GM12864 (cell line): ENCODE results near the gene ABCC2.
"Not testable (repeated sequence)": the region's sequence is repeated elsewhere in the genome, so short reads cannot be mapped to it uniquely, and the experiment has no call there.

ENCODE experiments used
- DNase-seq: peaks from one replicate; pipeline ENCODE4 v3.0.0-alpha.2; 2011; ENCODE audit warnings: low read depth
- H3K4me3 ChIP-seq: 2 replicates; pipeline ENCODE4 v1.5.1; 2011; ENCODE audit warnings: mild to moderate bottlenecking, low read depth, low read length, control low read depth
- TF ChIP-seq, protein P1 (sequence below): IDR thresholded peaks from 2 replicates; pipeline ENCODE4 v1.5.1; 2011; ENCODE audit warnings: low read depth, mild to moderate bottlenecking, moderate library complexity, low read length, control low read depth, inconsistent platforms; ENCODE audit errors: missing control alignments

The ABCC2 gene

DNA sequence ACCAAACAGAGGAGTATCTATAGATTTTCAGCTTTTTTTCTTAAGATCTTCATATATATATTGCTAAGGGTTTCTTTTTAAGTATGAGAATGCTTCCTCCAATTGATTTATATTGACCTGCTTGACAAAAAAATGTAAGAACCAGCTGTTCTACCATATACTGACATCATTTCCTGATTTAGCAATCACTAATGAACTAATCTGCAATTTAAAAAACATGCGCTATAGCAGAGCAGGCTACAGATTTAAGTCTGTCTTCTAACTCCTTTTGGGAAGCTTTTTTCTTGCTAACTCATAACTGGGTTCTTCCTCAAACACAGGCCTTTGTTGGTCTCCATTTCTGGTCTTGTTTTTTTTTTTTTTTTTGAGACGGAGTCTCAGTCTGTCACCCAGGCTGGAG is 33.2 kb downstream of the ABCC2 start:
- H3K4me3 ChIP-seq, result no peak overlapping the region
- TF ChIP-seq, protein P1, sequence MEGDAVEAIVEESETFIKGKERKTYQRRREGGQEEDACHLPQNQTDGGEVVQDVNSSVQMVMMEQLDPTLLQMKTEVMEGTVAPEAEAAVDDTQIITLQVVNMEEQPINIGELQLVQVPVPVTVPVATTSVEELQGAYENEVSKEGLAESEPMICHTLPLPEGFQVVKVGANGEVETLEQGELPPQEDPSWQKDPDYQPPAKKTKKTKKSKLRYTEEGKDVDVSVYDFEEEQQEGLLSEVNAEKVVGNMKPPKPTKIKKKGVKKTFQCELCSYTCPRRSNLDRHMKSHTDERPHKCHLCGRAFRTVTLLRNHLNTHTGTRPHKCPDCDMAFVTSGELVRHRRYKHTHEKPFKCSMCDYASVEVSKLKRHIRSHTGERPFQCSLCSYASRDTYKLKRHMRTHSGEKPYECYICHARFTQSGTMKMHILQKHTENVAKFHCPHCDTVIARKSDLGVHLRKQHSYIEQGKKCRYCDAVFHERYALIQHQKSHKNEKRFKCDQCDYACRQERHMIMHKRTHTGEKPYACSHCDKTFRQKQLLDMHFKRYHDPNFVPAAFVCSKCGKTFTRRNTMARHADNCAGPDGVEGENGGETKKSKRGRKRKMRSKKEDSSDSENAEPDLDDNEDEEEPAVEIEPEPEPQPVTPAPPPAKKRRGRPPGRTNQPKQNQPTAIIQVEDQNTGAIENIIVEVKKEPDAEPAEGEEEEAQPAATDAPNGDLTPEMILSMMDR, result no peak
- no peak for DNase-seq

DNA sequence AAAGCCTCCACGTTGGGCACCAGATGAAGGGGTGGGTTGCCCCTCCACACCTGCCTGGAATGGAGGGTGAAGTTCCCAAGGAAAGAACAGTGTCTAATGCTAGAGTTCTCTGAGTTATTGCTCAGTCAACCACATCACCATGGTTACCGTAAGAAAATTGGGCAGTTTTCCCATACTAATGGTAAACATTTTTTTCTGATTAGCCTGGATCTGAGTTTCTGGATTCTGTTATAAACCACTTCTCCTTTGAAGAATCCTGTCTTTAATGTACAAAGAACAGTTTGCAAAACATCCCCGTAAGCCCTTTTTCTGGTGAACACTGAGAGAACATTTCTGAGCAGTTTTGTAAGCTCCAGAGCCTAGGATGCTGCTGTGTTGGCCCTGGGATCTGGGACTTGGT is 45.5 kb downstream of the ABCC2 start:
- TF ChIP-seq, protein P1, result no peak
- no peak overlapping the region for H3K4me3 ChIP-seq
- DNase-seq, result no peak

DNA sequence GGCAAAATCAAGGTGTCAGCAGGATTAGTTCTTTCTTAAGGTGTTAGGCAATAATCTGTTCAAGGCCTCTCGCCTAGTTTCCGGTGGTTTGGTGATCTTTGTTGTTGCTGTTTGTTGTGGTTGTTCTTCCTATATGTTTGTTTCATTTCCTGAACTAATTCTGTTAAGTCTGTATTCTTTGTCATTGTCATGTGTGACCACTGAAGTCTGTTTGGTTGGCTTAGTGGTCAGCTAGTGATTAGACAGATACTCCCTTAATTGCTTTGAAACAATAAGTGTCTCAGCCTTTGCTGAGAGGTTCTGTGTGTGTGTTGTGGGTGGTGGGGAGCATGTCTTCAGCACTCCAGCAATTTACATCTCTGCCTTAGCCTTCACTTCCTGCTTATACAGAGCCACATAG is 46.0 kb downstream of the ABCC2 start:
- TF ChIP-seq, protein P1, result no peak

DNA sequence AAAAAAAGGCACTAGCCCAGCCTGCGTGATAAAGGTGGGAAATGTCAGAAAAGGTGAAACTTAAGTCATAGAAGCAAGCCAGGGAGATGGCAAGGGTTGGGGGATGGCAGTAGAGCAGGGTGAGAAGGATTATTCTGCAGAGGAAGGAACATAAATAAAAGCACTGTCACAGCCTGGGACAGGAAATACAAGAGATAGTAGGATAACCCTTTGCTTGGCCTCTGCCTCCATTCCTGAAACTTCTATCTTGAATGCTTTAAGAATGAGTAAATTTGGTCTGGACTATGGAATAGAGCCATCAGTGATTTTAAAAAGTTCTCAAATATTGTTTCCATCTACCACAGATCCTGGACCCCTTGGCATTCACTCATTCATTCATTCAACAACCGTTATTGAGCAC is 50.0 kb downstream of the ABCC2 start:
- DNase-seq, result no peak
- TF ChIP-seq, protein P1, result no peak
- H3K4me3 ChIP-seq, result no peak overlapping the region

More for the DNA sequence above, 46.0 kb downstream of the ABCC2 start:
- no peak overlapping the region for H3K4me3 ChIP-seq
- no peak for DNase-seq

DNA sequence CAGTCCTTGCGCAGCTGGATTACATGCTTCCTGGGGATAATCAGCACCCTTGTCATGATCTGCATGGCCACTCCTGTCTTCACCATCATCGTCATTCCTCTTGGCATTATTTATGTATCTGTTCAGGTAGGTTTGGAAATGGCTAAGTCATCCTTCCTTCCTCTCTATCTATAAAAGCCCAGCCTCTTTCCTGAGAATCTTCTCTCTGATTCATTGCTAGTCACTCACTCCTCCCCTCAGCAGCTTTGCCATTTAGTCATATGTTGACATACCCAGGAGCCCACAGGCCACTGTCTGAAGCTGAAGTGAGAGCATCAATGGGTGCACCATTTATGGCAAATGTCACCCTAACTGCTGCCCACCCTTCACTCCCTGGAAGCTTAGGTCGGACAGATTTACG is 52.0 kb downstream of the ABCC2 start:
- TF ChIP-seq, protein P1, result no peak
- DNase-seq, result no peak
- no peak overlapping the region for H3K4me3 ChIP-seq

DNA sequence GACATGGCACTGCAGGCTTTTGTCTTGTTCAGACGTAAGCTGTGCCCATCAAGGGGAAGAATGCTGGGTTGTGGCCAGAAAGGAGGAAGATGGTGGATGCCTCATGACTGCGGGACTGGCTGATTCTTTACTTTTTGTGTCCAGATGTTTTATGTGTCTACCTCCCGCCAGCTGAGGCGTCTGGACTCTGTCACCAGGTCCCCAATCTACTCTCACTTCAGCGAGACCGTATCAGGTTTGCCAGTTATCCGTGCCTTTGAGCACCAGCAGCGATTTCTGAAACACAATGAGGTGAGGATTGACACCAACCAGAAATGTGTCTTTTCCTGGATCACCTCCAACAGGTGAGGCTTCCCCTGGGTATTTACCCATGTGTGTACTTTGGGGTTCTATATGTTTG is 53.5 kb downstream of the ABCC2 start:
- DNase-seq, result no peak
- H3K4me3 ChIP-seq, result no peak overlapping the region
- TF ChIP-seq, protein P1, result no peak

DNA sequence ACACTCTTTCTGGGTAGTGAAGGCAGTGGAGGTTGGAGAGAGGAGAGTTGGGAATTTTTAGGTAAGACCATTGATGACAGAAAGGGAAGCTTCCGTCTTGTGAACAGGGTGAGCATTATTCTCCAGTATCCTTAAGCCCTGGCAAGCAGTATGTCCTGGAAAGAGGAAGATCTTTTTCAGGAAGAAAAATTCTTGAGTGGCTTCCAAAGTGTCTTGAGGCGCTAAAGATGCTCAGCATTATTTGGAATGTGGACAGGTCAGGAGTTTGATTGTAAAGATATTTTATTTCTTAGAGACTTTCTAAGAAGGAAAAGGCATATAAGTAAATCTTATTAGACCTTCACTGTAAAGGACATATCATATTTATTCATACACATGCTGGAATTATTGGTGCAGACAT is 54.3 kb downstream of the ABCC2 start:
- no peak overlapping the region for H3K4me3 ChIP-seq
- no peak for DNase-seq
- TF ChIP-seq, protein P1, result no peak

DNA sequence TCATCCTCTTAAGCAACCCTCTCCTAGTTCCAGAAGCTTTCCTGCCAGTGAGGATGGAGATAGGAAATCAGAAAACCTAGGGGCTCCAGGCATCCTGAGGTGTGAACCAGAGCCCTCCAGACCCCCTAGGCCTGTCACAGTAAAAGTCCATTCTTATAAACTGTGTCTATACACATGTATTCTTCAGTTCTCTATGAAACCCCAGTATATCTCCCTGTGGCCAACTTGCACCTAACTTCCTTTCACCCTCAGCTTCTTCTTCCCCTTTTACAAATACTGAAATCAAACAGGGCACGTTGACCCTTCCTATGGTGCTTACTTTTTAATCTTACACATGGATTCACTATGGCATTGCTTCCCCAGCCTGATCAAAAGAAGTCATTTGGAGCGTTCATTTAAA is 58.4 kb downstream of the ABCC2 start:
- not testable (repeated sequence) for H3K4me3 ChIP-seq, DNase-seq
